Activated CD8-positive, alpha-beta memory T cell treated with anti-CD3 and anti-CD28 coated beads, Interleukin-2, amount 50 U/mL, for 1 hour (primary cell): ENCODE data around the gene NDUFS1.
"Not testable (repeated sequence)": the region's sequence is repeated elsewhere in the genome, so short reads cannot be mapped to it uniquely, and the experiment has no call there.

Experiments
- DNase-seq: peaks from one replicate; pipeline ENCODE4 v3.0.0-alpha.2; 2020; ENCODE audit errors: extremely low read depth

Gene NDUFS1

DNA sequence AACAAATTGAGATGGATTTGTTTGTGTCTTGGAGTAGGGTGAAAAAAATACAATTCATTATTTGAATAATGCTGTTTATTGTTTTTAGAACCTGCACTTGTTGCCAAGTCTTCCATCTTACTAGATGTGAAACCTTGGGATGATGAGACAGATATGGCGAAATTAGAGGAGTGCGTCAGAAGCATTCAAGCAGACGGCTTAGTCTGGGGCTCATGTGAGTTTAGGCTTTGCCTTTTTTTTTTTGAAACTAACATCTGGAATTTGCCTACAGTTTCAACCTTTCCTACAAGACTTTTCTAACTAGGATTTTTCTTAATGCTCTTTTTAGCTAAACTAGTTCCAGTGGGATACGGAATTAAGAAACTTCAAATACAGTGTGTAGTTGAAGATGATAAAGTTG, 3.2 kb upstream of the NDUFS1 start:
- not testable (repeated sequence) for DNase-seq

GRCh38 chr2:206160807-206161179, 1.5 kb upstream of the NDUFS1 start:
- no peak for DNase-seq

DNA sequence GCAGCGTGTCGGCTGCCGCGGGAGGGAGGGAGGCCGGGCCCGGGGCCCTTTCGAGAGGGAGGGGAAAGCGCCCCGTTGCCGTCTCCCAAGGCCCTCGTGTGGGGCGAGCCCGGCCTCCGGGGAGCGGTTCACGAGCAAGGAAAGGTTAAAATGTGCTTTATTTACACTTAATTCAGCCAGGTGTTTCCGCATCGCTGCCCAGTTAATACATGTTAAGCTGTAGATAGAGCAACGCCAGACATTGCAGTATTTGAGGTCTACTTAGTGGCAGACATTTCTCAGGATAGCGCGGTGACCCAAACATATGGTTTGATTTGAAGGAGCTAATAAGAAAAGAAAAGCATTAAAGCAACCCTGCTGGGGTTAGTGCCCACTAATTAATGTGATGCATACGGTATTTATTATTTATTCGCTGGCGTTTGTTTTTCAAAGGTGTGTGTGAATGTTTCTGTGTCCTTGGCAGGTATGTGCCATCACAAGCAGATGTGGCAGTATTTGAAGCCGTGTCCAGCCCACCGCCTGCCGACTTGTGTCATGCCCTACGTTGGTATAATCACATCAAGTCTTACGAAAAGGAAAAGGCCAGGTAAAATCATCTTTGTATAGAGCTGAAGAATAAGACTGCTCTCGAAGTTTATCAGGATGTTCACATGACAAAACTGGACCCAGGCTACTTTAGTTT, 1.0 kb upstream of the NDUFS1 start:
- DNase-seq = no peak

- DNase-seq = no peak
Measured at GRCh38 chr2:206158563-206159345, 490 bp downstream of the NDUFS1 start.

- not testable (repeated sequence) for DNase-seq
Measured at GRCh38 chr2:206157014-206157413, 2.2 kb downstream of the NDUFS1 start.

- DNase-seq = no peak
Measured at GRCh38 chr2:206154197-206154596, 5.0 kb downstream of the NDUFS1 start.

GRCh38 chr2:206150631-206151030, 8.6 kb downstream of the NDUFS1 start:
- DNase-seq = no peak

GRCh38 chr2:206150168-206150567, 9.1 kb downstream of the NDUFS1 start:
- no peak for DNase-seq

GRCh38 chr2:206149330-206149729, 9.9 kb downstream of the NDUFS1 start:
- DNase-seq = no peak

DNA sequence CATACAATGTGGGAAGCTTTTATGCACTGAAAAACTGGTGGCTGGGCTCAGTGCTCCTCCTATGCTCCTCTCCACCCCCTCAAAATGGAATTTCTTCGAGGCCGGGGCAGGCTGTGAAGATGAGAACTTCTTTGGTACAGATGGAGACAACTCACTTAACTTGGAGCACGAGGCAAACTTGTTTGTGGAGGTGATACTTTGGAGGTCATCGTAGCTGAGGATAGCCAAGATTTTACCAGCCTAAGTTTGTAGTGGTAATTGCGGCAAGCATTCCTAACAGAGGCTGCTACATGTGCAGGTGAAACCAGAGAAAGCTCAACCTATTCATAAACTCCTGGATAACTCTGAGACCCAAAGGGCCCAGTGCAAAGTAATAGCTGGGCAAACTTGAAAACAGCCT, 13.6 kb downstream of the NDUFS1 start:
- DNase-seq = no peak

GRCh38 chr2:206144383-206144782, 14.9 kb downstream of the NDUFS1 start:
- no peak for DNase-seq

DNA sequence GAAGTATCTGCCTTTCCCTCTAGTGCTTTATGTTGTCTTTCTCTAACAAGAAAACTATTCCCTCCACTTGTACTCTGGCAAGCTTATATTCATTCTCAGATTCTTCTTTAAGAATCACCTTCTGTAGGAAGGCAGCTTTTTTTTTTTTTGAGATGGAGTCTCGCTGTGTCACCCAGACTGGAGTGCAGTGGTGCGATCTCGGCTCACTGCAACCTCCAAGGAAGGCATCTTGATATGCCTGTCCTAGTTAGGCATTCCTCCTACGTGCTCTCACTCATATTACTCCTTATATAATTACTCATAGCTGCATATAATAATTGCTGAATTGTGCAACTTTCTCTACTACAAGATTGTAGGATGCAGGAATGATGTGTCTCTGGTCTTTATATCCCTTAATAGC, 15.8 kb downstream of the NDUFS1 start:
- no peak for DNase-seq

DNA sequence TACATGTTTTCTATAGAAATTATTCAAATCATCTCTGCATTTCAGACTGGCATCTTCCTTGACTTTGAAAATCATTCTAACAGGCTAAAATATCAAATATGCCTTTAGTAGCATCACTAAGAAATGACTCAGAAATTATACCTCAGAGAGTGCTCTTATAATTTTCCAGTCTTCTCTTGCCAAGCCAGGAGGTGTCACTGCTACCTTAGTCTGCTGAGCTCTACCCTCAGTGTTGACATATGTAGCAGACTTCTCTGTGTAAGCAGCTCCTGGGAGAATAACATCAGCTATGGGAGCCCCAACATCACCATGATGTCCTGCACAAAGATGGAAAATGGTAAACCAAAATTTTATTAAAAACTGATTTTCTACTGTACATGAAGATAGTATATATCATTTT, 31.6 kb downstream of the NDUFS1 start:
- DNase-seq = no peak

GRCh38 chr2:206125901-206126300, 33.3 kb downstream of the NDUFS1 start:
- DNase-seq = no peak

DNA sequence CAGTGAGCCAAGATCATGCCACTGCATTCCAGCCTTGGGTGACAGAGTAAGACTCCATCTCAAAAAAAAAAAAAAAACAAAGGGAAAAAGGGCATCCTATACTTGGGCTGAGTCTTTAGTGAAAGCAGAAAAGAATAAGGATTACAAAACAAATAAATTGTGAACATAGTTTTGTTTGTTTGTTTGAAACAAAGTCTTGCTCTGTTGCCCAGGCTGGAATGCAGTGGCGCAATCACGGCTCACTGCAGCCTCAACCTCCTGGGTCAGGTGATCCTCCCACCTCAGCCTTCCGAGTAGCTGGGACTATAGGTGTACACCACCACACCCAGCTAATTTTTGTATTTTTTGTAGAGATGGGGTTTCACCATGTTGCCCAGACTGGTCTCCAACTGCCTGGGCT, 36.7 kb downstream of the NDUFS1 start:
- DNase-seq = not testable (repeated sequence)

GRCh38 chr2:206116278-206116677, 43.0 kb downstream of the NDUFS1 start:
- no peak for DNase-seq

GRCh38 chr2:206115026-206115578, 44.1 kb downstream of the NDUFS1 start:
- no peak for DNase-seq

GRCh38 chr2:206112846-206113547, 46.2 kb downstream of the NDUFS1 start:
- DNase-seq = no peak

- no peak for DNase-seq
Measured at GRCh38 chr2:206112108-206112507, 47.1 kb downstream of the NDUFS1 start.

- DNase-seq = no peak
Measured at GRCh38 chr2:206108713-206109112, 50.5 kb downstream of the NDUFS1 start.

DNA sequence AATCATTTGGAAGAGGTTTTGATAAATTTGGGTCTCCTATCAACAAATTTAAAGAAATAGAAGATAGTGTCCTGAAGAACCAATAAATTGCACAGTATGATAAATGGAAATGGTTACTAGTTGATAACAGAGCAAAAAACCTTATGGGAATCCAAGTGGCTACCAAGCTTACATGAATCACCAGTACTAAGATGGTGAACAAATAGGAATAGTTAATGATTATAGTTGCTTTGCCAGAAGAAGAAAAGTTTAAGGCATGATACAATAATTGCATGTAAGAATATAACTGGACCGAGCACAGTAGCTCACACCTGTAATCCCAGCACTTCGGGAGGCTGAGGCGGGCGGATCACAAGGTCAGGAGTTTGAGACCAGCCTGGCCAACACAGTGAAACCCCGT, 53.7 kb downstream of the NDUFS1 start:
- no peak for DNase-seq

- no peak for DNase-seq
Measured at GRCh38 chr2:206105038-206105437, 54.2 kb downstream of the NDUFS1 start.

DNA sequence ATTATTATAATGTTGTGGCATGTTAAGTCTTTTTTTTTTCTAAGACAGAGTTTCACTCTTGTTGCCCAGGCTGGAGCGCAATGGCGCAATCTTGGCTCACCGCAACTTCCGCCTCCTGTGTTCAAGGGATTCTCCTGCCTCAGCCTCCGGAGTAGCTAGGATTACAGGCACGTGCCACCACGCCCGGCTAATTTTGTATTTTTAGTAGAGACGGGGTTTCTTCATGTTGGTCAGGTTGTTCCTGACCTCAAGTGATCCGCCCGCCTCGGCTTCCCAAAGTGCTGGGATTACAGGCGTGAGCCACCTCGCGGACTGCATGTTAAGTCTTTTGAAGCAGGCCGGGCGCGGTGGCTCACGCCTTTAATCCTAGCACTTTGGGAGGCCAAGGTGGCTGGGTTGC, 60.4 kb downstream of the NDUFS1 start:
- DNase-seq = not testable (repeated sequence)
